H1 (cell line): ENCODE data around the gene CHTF18. TPM values are rescaled to one million over a fixed set of nuclear protein-coding genes. Genes with fewer than 3 reads are reported as not detected.

ENCODE experiments used
- CTCF ChIA-PET: fragments of 300-600 bp; sonication (Branson Sonifier 250); formaldehyde crosslinking; loops from one replicate; lab custom pipeline; 2021; ENCODE audit not compliant: partially characterized antibody; lab: Charles Lee
- POLR2A ChIA-PET: fragments of 300-600 bp; sonication (Branson Sonifier 250); formaldehyde crosslinking; loops from one replicate; lab custom pipeline; 2021; ENCODE audit warnings: inconsistent platforms; ENCODE audit not compliant: partially characterized antibody; lab: Charles Lee
- DNase-seq, 2 experiments: peaks; one replicate each; pipeline versions ENCODE4 v3.0.0 to v3.0.0-alpha.2; 2010 to 2022; ENCODE audit warnings: low spot score in 2 of 2, low read depth in 1 of 2, mixed read lengths in 1 of 2
- FAIRE-seq: peaks from 2 replicates; lab custom pipeline; 2011; peaks lifted over from hg19 to GRCh38; lab: Jason Lieb, UNC
- H2AFZ ChIP-seq: 2 replicates; pipeline ENCODE4 v1.8.1; 2012; ENCODE audit warnings: low read length, inconsistent platforms
- H2AK5ac ChIP-seq: 2 replicates; pipeline ENCODE4 v1.6.1; 2013; ENCODE audit warnings: low read depth, low read length
- H2BK120ac ChIP-seq: replicated peaks from 2 replicates; pipeline ENCODE3; 2013; ENCODE audit warnings: low read depth, low read length, inconsistent platforms
- H2BK12ac ChIP-seq: 2 replicates; pipeline ENCODE4 v1.6.1; 2013; ENCODE audit warnings: low read depth, low read length
- H2BK15ac ChIP-seq: 2 replicates; pipeline ENCODE4 v1.6.1; 2013; ENCODE audit warnings: low read length
- H2BK20ac ChIP-seq: 2 replicates; pipeline ENCODE4 v1.6.1; 2013; ENCODE audit warnings: low read length
- H2BK5ac ChIP-seq: 2 replicates; pipeline ENCODE4 v1.6.1; 2013; ENCODE audit warnings: low read depth, low read length
- H3K14ac ChIP-seq: 2 replicates; pipeline ENCODE4 v1.6.1; 2013; ENCODE audit warnings: inconsistent platforms; ENCODE audit not compliant: insufficient read length
- H3K18ac ChIP-seq: 2 replicates; pipeline ENCODE4 v1.6.1; 2013; ENCODE audit warnings: low read length; ENCODE audit errors: extremely low read depth
- H3K23ac ChIP-seq: 2 replicates; pipeline ENCODE4 v1.6.1; 2013; ENCODE audit warnings: inconsistent platforms; ENCODE audit not compliant: insufficient read length
- H3K23me2 ChIP-seq: 2 replicates; pipeline ENCODE4 v1.6.1; 2013; ENCODE audit warnings: low read depth, low read length
- H3K27ac ChIP-seq: 2 replicates; pipeline ENCODE4 v1.6.1; 2011; ENCODE audit warnings: low read depth, low read length, inconsistent platforms
- H3K27me3 ChIP-seq, 4 experiments: replicated peaks in 1 of 4; 1 replicate in 1 of 4; 2 replicates in 3 of 4; pipeline versions ENCODE4 v1.6.1 to v1.8.1; 2011 to 2013; ENCODE audit warnings: low read length in 3 of 4, mild to moderate bottlenecking in 3 of 4, inconsistent platforms in 2 of 4, mixed read lengths in 2 of 4, moderate library complexity in 1 of 4; ENCODE audit not compliant: control insufficient read depth in 3 of 4, insufficient read depth in 3 of 4; ENCODE audit errors: extremely low read depth in 1 of 4
- H3K36me3 ChIP-seq, 4 experiments: 2 replicates each; pipeline versions ENCODE4 v1.6.1 to v1.8.1; 2011 to 2013; ENCODE audit warnings: mild to moderate bottlenecking in 4 of 4, low read length in 3 of 4, moderate library complexity in 2 of 4, control low read depth in 1 of 4, inconsistent platforms in 1 of 4; ENCODE audit not compliant: insufficient read depth in 4 of 4, control insufficient read depth in 2 of 4
- H3K4ac ChIP-seq: replicated peaks from 2 replicates; pipeline ENCODE3; 2013; ENCODE audit warnings: low read length, low read depth, mixed read lengths, inconsistent platforms; ENCODE audit not compliant: insufficient read length
- H3K4me1 ChIP-seq, 4 experiments: replicated peaks in 1 of 4; 1 replicate in 1 of 4; 2 replicates in 3 of 4; pipeline versions ENCODE4 v1.6.1 to v1.8.1; 2011 to 2013; ENCODE audit warnings: low read length in 3 of 4, inconsistent platforms in 2 of 4, mixed read lengths in 1 of 4; ENCODE audit not compliant: insufficient read depth in 4 of 4, control insufficient read depth in 3 of 4
- H3K4me2 ChIP-seq, 2 experiments: 2 replicates each; pipeline versions ENCODE4 v1.6.1 to v1.8.1; 2011 to 2013; ENCODE audit warnings: low read depth in 2 of 2, low read length in 2 of 2, control low read depth in 1 of 2, inconsistent platforms in 1 of 2, mild to moderate bottlenecking in 1 of 2; ENCODE audit not compliant: insufficient read depth in 1 of 2
- H3K4me3 ChIP-seq, 4 experiments: fragments of 200-600, 300-600 bp in 1 of 4; sonication (generic), shearing (Covaris generic), sonication (Bioruptor Twin) in 1 of 4; 2 replicates each; pipeline versions ENCODE4 v1.5.1 to v1.8.1; 2011 to 2016; ENCODE audit warnings: low read length in 4 of 4, low read depth in 3 of 4, control low read depth in 2 of 4, inconsistent platforms in 2 of 4, mild to moderate bottlenecking in 2 of 4, mixed read lengths in 1 of 4, moderate library complexity in 1 of 4; ENCODE audit not compliant: insufficient read depth in 2 of 4; ENCODE audit errors: extremely low read depth in 1 of 4
- H3K56ac ChIP-seq: replicated peaks from 2 replicates; pipeline ENCODE3; 2013; ENCODE audit warnings: low read depth, mild to moderate bottlenecking, mixed read lengths, low read length, inconsistent platforms; ENCODE audit not compliant: insufficient read length
- H3K79me1 ChIP-seq: 2 replicates; pipeline ENCODE4 v1.6.1; 2013; ENCODE audit warnings: low read depth, low read length, control low read depth
- H3K79me2 ChIP-seq, 2 experiments: 2 replicates each; pipeline versions ENCODE4 v1.6.1 to v1.8.1; 2012 to 2013; ENCODE audit warnings: low read length in 2 of 2, mild to moderate bottlenecking in 2 of 2, inconsistent platforms in 1 of 2; ENCODE audit not compliant: insufficient read depth in 2 of 2, control insufficient read depth in 1 of 2
- H3K9ac ChIP-seq, 4 experiments: replicated peaks in 1 of 4; 1 replicate in 1 of 4; 2 replicates in 3 of 4; pipeline versions ENCODE4 v1.6.1 to v1.8.1; 2011 to 2013; ENCODE audit warnings: low read depth in 3 of 4, low read length in 3 of 4, control low read depth in 2 of 4, mild to moderate bottlenecking in 2 of 4, moderate library complexity in 2 of 4, inconsistent platforms in 1 of 4; ENCODE audit errors: extremely low read depth in 1 of 4
- H3K9me3 ChIP-seq, 2 experiments: 2 replicates each; pipeline versions ENCODE4 v1.6.1 to v1.8.1; 2012 to 2013; ENCODE audit warnings: mild to moderate bottlenecking in 2 of 2, moderate library complexity in 2 of 2, control low read depth in 1 of 2, inconsistent platforms in 1 of 2, low read depth in 1 of 2, low read length in 1 of 2, mixed read lengths in 1 of 2; ENCODE audit not compliant: insufficient read depth in 2 of 2
- H4K20me1 ChIP-seq, 2 experiments: replicated peaks in 1 of 2; 2 replicates each; pipeline versions ENCODE3 to v1.8.1; 2011 to 2013; ENCODE audit warnings: inconsistent platforms in 2 of 2, low read length in 2 of 2, mild to moderate bottlenecking in 1 of 2; ENCODE audit not compliant: insufficient read depth in 2 of 2, control insufficient read depth in 1 of 2
- H4K5ac ChIP-seq: 2 replicates; pipeline ENCODE4 v1.6.1; 2013; ENCODE audit warnings: low read length, low read depth, mixed read lengths, inconsistent platforms; ENCODE audit not compliant: insufficient read length
- H4K8ac ChIP-seq: 2 replicates; pipeline ENCODE4 v1.8.0; 2013; ENCODE audit warnings: mild to moderate bottlenecking, moderate library complexity, low read length, inconsistent platforms; ENCODE audit not compliant: insufficient read depth; ENCODE audit errors: extremely low read depth
- H4K91ac ChIP-seq: replicated peaks from 2 replicates; pipeline ENCODE3; 2013; ENCODE audit warnings: low read length, mixed read lengths, inconsistent platforms; ENCODE audit not compliant: insufficient read length
- ASH2L ChIP-seq: fragments of 200-600, 300-600 bp; sonication (generic); IDR thresholded peaks from one replicate; pipeline ENCODE4 v1.7.1; 2017; ENCODE audit warnings: low read length
- ATF2 ChIP-seq: IDR thresholded peaks from 2 replicates; pipeline ENCODE4 v1.6.1; 2012; ENCODE audit warnings: low read length, inconsistent platforms
- EGR1 ChIP-seq: IDR thresholded peaks from 2 replicates; pipeline ENCODE4 v1.6.1; 2011; ENCODE audit warnings: low read depth, low read length, borderline replicate concordance
- HDAC2 ChIP-seq, 2 experiments: fragments of 300-600 bp in 1 of 2; sonication (generic) in 1 of 2; IDR thresholded peaks; 2 replicates each; pipeline ENCODE4 v1.6.1; 2011 to 2012; ENCODE audit warnings: low read depth in 2 of 2, low read length in 2 of 2, mild to moderate bottlenecking in 2 of 2, moderate library complexity in 2 of 2, borderline replicate concordance in 1 of 2, inconsistent platforms in 1 of 2
- KDM4A ChIP-seq: IDR thresholded peaks from one replicate; pipeline ENCODE4 v1.7.1; 2012; ENCODE audit warnings: low read depth, mild to moderate bottlenecking, moderate library complexity, low read length, inconsistent platforms; ENCODE audit not compliant: severe bottlenecking
- PHF8 ChIP-seq: fragments of 200-600 bp; sonication (generic); conservative IDR thresholded peaks from 2 replicates; pipeline ENCODE4 v1.7.1; 2012; ENCODE audit warnings: low read depth, mild to moderate bottlenecking, inconsistent platforms, low read length, moderate library complexity
- TCF12 ChIP-seq: IDR thresholded peaks from 2 replicates; pipeline ENCODE4 v1.6.1; 2011; ENCODE audit warnings: low read depth, mild to moderate bottlenecking, low read length
- WGBS, 2 experiments: shearing (Covaris generic) in 1 of 2; methylation state at CpG; one replicate each; pipeline versions ENCODE4 v1.1.6 to v1.1.7; 2013 to 2015; ENCODE audit warnings: low lambda C conversion rate in 2 of 2, mixed read lengths in 2 of 2, inconsistent platforms in 1 of 2, low coverage in 1 of 2, missing lambda C conversion rate in 1 of 2; ENCODE audit not compliant: insufficient replicate concordance in 2 of 2, insufficient coverage in 1 of 2, insufficient read length in 1 of 2; ENCODE audit errors: extremely low coverage in 1 of 2, missing lambda C conversion rate in 1 of 2; 5-methylcytosine and 5-hydroxymethylcytosine counted together
- polyA plus RNA-seq, 7 experiments: library from polyadenylated mRNA; depleted of rRNA in 3 of 7; stranded (reverse) in 5 of 7; unstranded in 2 of 7; fragments of >200 nt in 5 of 7; fragments of 200-250 nt in 2 of 7; gene quantifications; 1 replicate in 5 of 7; 2 replicates in 1 of 7; 4 replicates in 1 of 7; pipeline versions ENCODE4 v1.2.1 to v1.2.3, GENCODE V29; 2011 to 2013; ENCODE audit warnings: missing spikeins in 2 of 7, mixed read lengths in 2 of 7
- total RNA-seq: library from RNA; stranded (reverse); fragmentation: NEBNext Ultra II Directional; extraction: Animal tissue kit (Norgen Biotek cat#: 25700); gene quantifications from 2 replicates; pipeline ENCODE4 v1.2.1, GENCODE V29; 2021
- TF ChIP-seq, protein P1 (sequence below): IDR thresholded peaks from 2 replicates; pipeline ENCODE4 v1.6.1; 2011; ENCODE audit warnings: low read length, improper control_type of control experiment
- TF ChIP-seq, protein P2 (sequence below): IDR thresholded peaks from 2 replicates; pipeline ENCODE4 v1.6.1; 2011; ENCODE audit warnings: low read depth, mild to moderate bottlenecking, low read length; ENCODE audit not compliant: insufficient read depth

Gene CHTF18
- total and polyA plus RNA-seq, 2 of the 8 experiments (the other 6 are each of a cell fraction or from before 2014, with no cell fraction given): 75.3 to 104 TPM

GRCh38 chr16:745739-746138 is 42.7 kb upstream of the CHTF18 start:
- no peak overlapping the region for H2BK120ac ChIP-seq
- no peak overlapping the region for H3K9ac ChIP-seq
- no peak overlapping the region for H2AK5ac ChIP-seq
- H3K27me3 ChIP-seq: no peaks in the 10 kb centered on the region
- H3K4me2 ChIP-seq: 0 out of 4 replicates have a peak overlapping the region, but pooled peaks of 1 of the 2 experiments have one; percentile 9
- H3K4me3 ChIP-seq: no peak overlapping the region
- no peak overlapping the region for H2BK15ac ChIP-seq
- H4K8ac ChIP-seq: peak overlapping the region; percentile 86; the same call in 1 of the 2 replicates
- H3K4ac ChIP-seq: no peak overlapping the region
- no peak overlapping the region for H3K23ac ChIP-seq
- no peaks in the 10 kb centered on the region for H3K79me1 ChIP-seq
- H3K9me3 ChIP-seq: no peaks in the 10 kb centered on the region
- H3K23me2 ChIP-seq: no peaks in the 10 kb centered on the region; the same call in 1 of the 2 replicates
- H3K4me1 ChIP-seq: peaks cover 0 to 3% (median 1%) of the 10 kb centered on the region in 4 experiments; a peak in 2 of 7 replicates
- H2BK20ac ChIP-seq: no peak overlapping the region
- no peak overlapping the region for H2BK12ac ChIP-seq
- no peak overlapping the region for H3K27ac ChIP-seq
- POLR2A ChIA-PET: interaction anchor here (0.6 to 1.6 kb wide), 6 partner anchors 9 to 61 kb away, joined by 3 to 6 read pairs (median 3); no protein-coding TSS in a partner anchor
- H3K56ac ChIP-seq: no peak overlapping the region
- H4K20me1 ChIP-seq: no peaks in the 10 kb centered on the region
- no peak overlapping the region for H2BK5ac ChIP-seq
- no peaks in the 10 kb centered on the region for H3K79me2 ChIP-seq
- H2AFZ ChIP-seq: no peak overlapping the region
- DNase-seq: peak in 1 of 2 experiments; percentile 85
- H3K36me3 ChIP-seq: no peaks in the 10 kb centered on the region
- WGBS, 2 experiments: 4% methylated on average over 12 of the region's 14 CpGs; no CpG with 5 or more reads in 1 of the 2 experiments
- peak overlapping the region; percentile 42 for H4K91ac ChIP-seq
- CTCF ChIA-PET: interaction anchor here (0.6 to 35.8 kb wide), 11 partner anchors 9 to 132 kb away, joined by 3 to 977 read pairs (median 10); partner anchors contain the start of genes ANTKMT, CCDC78, CHTF18 and FBXL16
- H3K14ac ChIP-seq: no peak overlapping the region
- FAIRE-seq: no peak
- no peak overlapping the region for H3K18ac ChIP-seq
- H4K5ac ChIP-seq: no peak overlapping the region
- TF ChIP-seq PHF8: no peak
- 0 out of 2 replicates have a peak, but pooled peaks have one; percentile 2 for TF ChIP-seq EGR1
- TF ChIP-seq, protein P1, sequence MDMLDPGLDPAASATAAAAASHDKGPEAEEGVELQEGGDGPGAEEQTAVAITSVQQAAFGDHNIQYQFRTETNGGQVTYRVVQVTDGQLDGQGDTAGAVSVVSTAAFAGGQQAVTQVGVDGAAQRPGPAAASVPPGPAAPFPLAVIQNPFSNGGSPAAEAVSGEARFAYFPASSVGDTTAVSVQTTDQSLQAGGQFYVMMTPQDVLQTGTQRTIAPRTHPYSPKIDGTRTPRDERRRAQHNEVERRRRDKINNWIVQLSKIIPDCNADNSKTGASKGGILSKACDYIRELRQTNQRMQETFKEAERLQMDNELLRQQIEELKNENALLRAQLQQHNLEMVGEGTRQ: no peak
- no peak for TF ChIP-seq KDM4A
- TF ChIP-seq TCF12: 0 out of 2 replicates have a peak, but pooled peaks have one; percentile 30
- no peak for TF ChIP-seq ATF2
- no peak for TF ChIP-seq HDAC2 (IDR thresholded peaks at IDR 0.05; ENCODE audit: borderline replicate concordance in 1 of 2, low read depth in 2 of 2, low read length in 2 of 2)
- TF ChIP-seq, protein P2, sequence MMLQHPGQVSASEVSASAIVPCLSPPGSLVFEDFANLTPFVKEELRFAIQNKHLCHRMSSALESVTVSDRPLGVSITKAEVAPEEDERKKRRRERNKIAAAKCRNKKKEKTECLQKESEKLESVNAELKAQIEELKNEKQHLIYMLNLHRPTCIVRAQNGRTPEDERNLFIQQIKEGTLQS: no peak
- no peak for TF ChIP-seq ASH2L
